DND-41 (cell line): ENCODE data around the gene TIMM29.

ENCODE experiments used
- CTCF ChIP-seq: IDR thresholded peaks from 2 replicates; pipeline ENCODE4 v1.5.1; 2012; ENCODE audit warnings: borderline replicate concordance, low read length, moderate library complexity, mild to moderate bottlenecking; ENCODE audit not compliant: poor library complexity, severe bottlenecking; ENCODE audit errors: extremely low read depth
- EZH2 ChIP-seq: IDR thresholded peaks from 3 replicates; pipeline ENCODE4 v1.6.1; 2012; ENCODE audit warnings: borderline replicate concordance, low read depth, mild to moderate bottlenecking, moderate library complexity, low read length, inconsistent platforms; ENCODE audit not compliant: severe bottlenecking

GRCh38 chr19:10888421-10888866, 40.2 kb upstream of the TIMM29 start:
- TF ChIP-seq CTCF, result no peak
- no peak for TF ChIP-seq EZH2
